H1 (cell line): ENCODE results near the gene RTN4RL1. TPM values are rescaled to one million over a fixed set of nuclear protein-coding genes. Genes with fewer than 3 reads are reported as not detected.

Source experiments
- EP300 ChIP-seq, 2 experiments: IDR thresholded peaks; 1 replicate in 1 of 2; 2 replicates in 1 of 2; pipeline ENCODE4 v1.6.1; 2011 to 2012; ENCODE audit warnings: low read depth in 2 of 2, low read length in 2 of 2, mild to moderate bottlenecking in 2 of 2, borderline replicate concordance in 1 of 2, inconsistent platforms in 1 of 2, moderate library complexity in 1 of 2
- polyA plus RNA-seq, 7 experiments: library from polyadenylated mRNA; depleted of rRNA in 3 of 7; stranded (reverse) in 5 of 7; unstranded in 2 of 7; fragments of >200 nt in 5 of 7; fragments of 200-250 nt in 2 of 7; gene quantifications; 1 replicate in 5 of 7; 2 replicates in 1 of 7; 4 replicates in 1 of 7; pipeline versions ENCODE4 v1.2.1 to v1.2.3, GENCODE V29; 2011 to 2013; ENCODE audit warnings: missing spikeins in 2 of 7, mixed read lengths in 2 of 7
- total RNA-seq: library from RNA; stranded (reverse); fragmentation: NEBNext Ultra II Directional; extraction: Animal tissue kit (Norgen Biotek cat#: 25700); gene quantifications from 2 replicates; pipeline ENCODE4 v1.2.1, GENCODE V29; 2021

The RTN4RL1 gene
- total and polyA plus RNA-seq, 2 of the 8 experiments (the other 6 are each of a cell fraction or from before 2014, with no cell fraction given), result 0.09 TPM; not detected in 1

- TF ChIP-seq EP300 (IDR thresholded peaks at IDR 0.05; ENCODE audit: borderline replicate concordance in 1 of 2, low read depth in 2 of 2, low read length in 2 of 2), result no peak
These were observed 20.6 kb downstream of the RTN4RL1 start (continued) for GRCh38 chr17:2004435-2004952.
